ENCODE results near the gene TSPAN11.
A peak's percentile ranks its signal among the peaks of the same experiment; 100 is the strongest.
"Not testable (repeated sequence)": the region's sequence is repeated elsewhere in the genome, so short reads cannot be mapped to it uniquely, and the experiment has no call there.

Gene TSPAN11

DNA sequence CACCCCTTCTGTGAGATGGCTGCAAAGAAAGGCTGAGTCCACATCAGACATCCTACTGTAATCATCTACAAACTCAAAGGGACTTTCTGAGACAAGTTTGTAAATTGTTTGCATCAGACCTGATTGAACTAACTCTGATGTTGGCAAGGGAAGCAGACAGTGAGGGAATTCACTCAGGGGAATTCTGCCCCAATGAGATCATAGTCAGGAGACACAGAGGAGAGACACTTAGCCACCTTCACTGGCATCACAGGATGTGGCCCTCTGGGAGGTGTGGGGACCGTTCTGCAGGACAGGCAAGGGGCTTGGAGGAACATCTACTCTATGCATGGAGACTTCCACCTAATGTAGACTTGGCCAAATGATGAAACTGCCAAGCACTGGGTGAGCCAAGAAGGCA is 76.5 kb downstream of the TSPAN11 start:
- DNase-seq (ENCODE audit: low spot score): no peak

DNA sequence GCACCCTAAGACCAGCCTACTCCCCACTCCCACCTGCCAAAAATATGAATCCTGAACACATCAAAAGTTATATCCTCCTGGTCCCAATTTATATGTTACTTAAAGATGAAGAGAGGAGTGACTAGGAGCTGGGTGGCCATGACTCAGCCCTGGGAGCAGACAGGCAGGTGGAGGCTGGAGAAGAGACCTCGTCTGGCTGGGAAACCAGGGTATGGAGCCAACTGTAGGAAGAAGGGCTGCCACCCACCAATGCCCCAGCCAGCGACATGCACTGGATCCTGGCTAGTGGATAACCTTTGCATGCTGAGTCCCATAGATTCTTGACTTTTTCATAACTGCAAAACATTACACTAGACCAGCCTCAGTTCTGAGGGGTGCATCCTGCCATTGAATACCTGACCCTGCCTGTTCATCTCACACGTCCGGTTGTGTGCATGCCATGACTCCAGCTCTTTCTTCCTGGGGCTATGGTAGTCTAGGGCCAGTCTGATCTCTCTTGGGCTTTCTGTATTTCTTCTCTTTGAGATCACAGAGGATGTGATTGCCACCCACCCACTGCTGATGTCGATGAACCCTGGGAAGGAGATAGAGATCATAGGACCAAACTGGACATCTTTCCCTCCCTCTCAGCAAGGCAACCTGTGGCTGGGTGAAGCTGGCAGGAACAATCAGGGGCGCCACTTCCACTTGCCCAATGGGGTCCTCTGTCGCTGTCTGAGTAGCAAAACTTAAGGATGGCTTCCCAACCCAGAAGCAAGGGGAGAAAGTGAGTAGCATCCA is 77.5 kb downstream of the TSPAN11 start:
- no peak for DNase-seq (ENCODE audit: low spot score)

GRCh38 chr12:31004666-31005065 is 78.1 kb downstream of the TSPAN11 start:
- DNase-seq (ENCODE audit: low spot score): no peak

- DNase-seq (ENCODE audit: low spot score): no peak
These were observed 78.9 kb downstream of the TSPAN11 start for GRCh38 chr12:31005256-31005943.

- peak; percentile 99 for DNase-seq (ENCODE audit: low spot score)
These were observed 79.4 kb downstream of the TSPAN11 start for GRCh38 chr12:31005944-31006361.

DNA sequence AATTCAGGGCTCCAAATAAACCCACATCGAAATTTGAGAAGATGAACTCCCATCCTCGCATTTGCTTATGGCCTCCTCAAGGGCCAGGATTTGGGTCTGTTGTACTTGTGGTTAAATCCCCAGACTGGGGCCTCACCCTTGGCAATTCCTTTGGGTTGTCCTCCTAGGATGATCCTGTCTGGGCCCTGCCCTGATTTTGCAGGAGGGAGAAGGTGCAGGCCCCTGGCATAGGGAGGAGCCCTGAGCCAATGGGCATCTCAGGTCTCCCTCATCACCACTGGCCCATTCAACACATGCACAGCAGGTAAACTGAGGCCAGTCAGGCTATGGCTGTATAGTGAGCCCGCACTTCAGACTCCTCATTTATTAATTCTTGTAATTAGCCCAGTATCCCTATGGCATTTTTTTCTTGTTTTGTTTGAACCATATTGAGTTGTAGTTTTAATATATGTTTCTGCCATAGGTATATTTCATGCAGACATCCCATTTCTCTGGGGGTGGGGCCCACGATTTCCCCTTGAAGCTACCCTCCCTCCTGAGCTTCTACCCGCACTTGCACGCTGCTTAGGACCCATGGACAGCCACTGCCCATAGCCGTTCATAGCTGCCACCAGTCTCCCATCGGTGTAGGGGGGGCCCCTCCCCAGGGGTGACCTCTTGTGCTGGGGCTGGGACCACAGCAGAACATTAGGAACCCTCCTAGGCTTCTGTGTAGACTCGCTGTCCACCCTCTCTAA is 80.0 kb downstream of the TSPAN11 start:
- DNase-seq (ENCODE audit: low spot score): no peak

DNA sequence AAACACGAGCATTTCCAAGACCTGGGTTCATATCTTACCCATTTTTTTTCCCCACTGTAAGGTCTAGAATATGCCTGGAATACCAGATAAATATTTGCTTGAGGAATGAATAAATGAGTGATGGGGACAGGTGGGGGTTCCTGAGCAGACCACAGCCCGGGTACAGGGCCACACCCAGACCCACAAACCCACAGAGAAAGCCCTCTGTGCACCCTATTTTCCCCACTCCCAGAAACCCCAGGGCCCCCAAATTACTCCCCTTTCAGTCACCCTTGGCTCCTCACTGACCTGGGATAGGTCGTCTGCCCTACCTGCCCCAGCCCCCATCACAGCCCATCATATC is 80.6 kb downstream of the TSPAN11 start:
- no peak for DNase-seq (ENCODE audit: low spot score)

GRCh38 chr12:31007636-31008175 is 81.2 kb downstream of the TSPAN11 start:
- DNase-seq (ENCODE audit: low spot score): no peak

DNA sequence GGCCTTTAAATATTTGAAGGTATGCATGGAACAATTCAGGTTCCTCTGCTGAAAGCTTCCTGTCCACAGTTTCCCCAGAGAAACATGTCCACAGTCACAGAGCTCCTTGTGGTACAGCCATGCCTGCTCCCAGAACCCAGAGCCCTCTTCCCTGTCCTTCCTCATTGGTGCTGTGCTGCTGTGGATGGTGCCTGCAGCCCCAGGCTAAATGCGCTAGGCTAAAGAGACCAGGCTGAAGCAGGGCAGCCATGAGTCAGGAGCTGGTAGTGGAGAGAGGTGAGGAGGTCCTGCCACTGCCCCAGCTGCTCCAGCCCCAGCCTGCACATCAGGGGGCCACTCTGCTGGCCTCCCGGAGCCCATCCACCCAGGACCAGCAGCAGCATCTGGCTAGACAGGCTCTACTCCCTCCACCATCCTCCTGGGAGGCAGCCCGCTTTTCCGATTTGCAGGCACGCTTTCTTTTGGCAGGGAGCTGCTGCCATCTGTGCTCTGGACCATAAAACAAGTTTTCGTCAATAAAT is 81.8 kb downstream of the TSPAN11 start:
- DNase-seq (ENCODE audit: low spot score): no peak

DNA sequence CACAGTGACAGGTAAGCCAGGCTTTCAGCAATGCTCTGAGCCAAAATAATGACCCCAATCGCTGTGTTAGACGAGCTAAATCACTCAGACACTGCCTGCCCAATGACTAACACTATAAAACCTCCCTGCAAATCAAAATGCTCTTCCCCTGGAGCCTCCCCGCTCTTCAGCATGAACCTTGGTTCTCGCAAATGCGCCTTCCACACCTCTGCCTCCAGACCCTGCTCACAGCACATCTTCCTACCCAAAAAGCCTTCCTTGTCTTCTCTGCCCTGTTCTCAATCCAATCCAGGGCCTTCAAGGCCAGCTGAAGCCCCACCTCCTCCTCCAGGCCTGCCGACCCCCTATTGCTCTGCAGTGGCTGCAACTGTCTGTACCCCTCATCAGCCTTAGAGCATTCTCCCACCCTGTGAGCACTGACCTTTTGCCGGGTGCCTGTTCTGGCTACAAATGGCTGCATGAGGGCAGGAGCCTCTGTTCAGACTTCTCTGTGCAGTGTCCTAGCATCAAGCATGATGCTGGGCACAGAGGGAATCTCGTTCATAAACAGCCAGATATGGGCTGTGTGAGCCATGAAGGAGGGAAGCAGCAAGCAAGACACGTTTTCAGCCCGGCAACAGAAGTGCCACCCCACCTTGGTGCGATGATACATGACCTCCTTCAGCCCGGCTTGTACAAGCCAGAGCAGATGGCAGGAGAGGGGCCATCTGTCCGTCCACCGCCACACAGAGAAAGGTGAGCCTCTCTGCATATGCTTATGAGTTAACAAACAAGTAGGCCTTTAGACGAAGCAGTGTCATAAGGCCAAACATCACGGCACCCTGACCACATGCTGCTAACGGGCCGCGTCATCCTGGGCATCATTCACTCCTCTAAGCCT is 82.7 kb downstream of the TSPAN11 start:
- DNase-seq (ENCODE audit: low spot score): no peak

- DNase-seq (ENCODE audit: low spot score): peak; percentile 37
These were observed 83.4 kb downstream of the TSPAN11 start for GRCh38 chr12:31009976-31010375.

DNA sequence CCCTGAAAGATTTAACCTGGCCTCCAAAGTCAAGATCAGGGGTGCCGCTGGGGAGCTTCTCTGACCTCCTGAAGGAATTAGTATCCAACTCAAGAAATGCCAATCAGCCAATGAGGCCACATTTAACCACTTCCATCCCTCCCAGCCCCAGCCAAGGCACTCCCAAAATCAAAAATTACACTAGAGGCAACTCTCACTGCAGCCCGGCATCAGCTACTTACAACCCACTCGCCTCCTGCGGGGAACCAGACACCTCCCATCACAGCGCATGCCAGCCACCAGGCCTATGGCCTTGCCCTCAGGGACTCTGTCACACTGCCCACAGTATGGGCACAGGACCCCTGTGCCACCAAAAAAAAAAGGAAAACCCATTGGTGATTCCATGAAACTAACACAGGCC is 84.8 kb downstream of the TSPAN11 start:
- DNase-seq (ENCODE audit: low spot score): no peak

GRCh38 chr12:31011746-31012566 is 85.4 kb downstream of the TSPAN11 start:
- no peak for DNase-seq (ENCODE audit: low spot score)

DNA sequence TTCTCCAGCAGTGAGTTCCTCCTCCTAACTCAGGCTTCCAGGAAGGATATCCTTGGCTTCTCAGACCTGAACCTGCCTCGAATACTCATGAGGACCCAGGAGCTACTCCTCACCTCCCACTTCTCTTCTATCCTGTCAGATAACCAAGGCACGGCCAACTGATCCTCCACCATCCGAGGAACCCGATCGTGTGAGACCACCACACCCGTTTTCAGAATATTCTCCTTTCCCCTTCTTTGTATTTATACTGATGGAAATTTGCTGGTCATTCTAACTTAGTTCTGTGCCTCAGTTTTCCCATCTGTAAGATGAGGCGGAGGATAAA is 86.0 kb downstream of the TSPAN11 start:
- DNase-seq (ENCODE audit: low spot score): not testable (repeated sequence)

- no peak for DNase-seq (ENCODE audit: low spot score)
These were observed 88.7 kb downstream of the TSPAN11 start for GRCh38 chr12:31015215-31015614.

DNA sequence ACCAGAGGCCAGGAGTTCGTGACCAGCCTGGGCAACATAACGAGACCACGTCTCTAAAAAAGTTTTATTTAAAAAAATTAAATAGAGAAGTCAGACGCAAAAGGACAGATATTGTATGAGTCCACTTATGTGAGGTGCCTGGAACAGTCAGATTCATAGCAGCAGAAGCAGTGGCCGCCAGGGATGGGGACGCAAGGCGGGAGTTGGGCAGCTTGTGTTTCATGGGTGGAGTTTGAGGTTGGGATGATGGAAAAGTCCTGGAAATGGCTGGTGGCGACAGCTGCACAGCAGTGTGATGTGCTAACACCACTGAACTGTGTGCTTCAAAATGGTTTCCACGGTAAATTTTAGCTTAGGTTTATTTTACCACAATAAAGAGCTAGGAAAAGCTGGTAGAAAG is 89.5 kb downstream of the TSPAN11 start:
- no peak for DNase-seq (ENCODE audit: low spot score)

- no peak for DNase-seq (ENCODE audit: low spot score)
These were observed 91.0 kb downstream of the TSPAN11 start for GRCh38 chr12:31017535-31017934.

DNA sequence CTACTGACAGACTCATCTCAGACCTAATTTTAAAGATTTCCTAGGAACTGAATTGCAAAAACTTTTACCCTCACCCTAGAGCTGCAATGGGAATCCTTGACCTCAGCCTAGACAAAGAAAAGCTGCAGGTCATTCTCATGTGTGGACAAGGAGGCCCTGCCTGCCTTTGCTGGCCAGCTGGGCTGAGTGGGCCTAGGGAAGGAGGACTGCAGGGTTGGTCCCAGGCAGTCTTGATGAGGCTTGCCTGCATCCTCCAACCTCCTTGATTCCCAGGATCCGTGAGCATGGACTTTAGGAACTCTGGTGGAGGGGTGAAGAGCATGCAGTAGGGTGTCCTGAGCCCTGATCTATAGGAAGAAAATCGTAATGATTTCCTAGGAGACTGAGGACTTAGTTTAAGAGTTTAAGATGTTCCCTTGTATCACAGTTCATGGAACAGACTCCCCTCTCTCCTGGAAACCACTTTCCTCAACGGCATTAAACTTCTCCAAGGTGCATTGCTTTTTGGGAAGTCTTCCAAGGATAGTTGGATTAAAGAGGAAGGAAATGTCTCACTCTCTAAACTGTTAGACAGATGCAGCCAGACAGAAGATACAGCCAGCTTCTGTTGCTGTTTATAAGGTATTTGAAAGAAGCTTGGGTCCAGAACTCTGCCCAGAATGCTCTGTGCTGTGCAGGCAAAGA is 91.7 kb downstream of the TSPAN11 start:
- no peak for DNase-seq (ENCODE audit: low spot score)

DNA sequence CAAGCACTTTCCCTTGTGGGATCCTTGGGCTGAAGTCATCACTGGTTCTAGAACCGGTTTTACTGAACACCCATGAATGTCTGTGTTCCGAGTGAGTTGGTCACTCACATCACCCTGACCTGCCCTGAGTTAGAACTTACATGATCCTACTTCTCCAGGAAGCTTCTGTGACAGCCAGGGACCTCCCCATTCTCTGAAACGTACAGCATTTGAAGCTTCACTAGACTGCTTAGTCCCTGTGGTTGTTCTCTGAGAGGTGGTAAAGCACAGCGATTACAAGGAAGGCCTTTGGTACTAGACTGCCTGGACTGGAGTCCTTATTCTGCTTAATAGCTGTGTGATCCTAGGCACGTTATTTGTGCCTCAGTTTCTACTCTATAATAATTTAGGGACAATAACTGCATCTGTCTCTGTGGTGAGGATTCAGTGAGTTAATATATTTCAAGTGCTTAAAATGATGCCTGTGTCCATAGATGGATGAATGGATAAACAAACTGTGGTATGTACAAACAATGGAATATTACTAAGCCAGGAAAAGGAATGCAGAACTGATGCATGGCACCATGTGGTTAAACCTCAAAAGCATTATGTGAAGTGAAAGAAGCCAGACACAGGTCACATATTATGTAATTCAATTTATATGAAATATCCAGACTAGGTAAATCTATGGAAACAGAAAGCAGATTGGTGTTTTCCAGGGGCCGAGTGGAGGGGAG is 92.4 kb downstream of the TSPAN11 start:
- DNase-seq (ENCODE audit: low spot score): no peak

DNA sequence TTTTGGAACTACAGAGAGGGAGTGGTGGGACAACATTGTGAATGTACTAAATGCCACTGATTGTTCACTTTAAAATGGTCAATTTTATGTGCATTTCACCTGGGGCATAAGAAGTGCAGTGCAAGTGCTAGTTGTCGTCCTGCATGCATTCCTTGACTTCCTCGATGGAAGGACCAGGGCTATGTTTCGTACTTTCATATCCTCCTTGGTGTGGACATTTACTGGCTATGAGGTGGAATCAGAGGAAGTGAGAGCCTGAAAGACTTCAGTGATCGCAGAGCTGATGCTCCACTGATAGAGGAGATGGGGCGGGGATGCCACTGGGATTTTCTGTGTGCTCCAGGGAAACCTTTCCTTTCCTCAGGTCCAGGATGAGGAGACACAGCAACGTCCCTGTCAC is 93.0 kb downstream of the TSPAN11 start:
- DNase-seq (ENCODE audit: low spot score): no peak
